Measurements from ENCODE around the gene TUBB4B.

The TUBB4B gene

DNA sequence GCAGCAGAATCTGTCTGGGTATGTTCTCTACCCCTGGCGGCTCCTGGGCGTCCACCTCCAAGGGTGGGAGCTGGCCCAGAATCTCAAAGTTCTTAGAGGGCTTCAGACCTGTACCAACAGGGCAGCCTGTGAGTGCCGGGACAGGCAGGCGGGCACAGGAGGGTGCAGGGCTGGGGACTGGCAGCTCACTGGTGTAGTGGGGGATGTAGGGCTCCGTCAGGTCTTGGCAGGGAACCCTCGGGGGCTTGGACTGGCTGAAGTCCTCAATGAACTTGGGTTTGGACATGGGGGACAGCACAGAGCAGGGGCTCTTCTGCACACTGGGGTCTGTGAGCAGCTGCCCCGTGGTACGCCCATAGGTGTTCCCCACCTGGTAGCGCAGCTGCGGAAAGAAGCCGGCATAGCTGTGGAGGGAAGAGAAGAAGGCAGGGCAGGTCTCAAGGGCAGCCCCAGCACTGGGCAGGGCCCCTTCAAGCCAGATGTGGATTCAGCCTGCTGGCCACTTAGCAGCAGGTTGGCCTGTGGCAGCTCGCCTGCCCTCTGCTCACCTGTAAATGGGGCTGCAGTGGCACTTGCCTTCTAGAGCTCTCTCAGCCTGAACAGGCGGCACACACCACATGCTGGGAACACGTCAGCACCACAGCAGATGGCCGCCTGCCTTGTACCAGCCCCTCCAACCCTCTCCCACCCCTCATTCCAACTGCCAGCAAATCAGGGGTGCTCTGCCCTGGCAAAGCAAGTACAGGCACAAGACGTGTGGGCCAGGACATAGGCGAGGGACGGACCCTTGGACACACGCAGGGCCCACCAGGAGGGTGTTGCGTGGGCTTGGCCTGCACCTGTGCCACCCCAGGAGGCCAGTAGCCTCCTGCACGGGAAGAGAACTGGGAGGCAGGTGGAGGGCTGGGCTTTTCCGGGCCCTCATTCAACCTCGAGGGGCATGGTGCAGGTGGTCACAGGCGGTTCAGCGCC is 4.6 kb downstream of the TUBB4B start:
- TF ChIP-seq, protein P1, sequence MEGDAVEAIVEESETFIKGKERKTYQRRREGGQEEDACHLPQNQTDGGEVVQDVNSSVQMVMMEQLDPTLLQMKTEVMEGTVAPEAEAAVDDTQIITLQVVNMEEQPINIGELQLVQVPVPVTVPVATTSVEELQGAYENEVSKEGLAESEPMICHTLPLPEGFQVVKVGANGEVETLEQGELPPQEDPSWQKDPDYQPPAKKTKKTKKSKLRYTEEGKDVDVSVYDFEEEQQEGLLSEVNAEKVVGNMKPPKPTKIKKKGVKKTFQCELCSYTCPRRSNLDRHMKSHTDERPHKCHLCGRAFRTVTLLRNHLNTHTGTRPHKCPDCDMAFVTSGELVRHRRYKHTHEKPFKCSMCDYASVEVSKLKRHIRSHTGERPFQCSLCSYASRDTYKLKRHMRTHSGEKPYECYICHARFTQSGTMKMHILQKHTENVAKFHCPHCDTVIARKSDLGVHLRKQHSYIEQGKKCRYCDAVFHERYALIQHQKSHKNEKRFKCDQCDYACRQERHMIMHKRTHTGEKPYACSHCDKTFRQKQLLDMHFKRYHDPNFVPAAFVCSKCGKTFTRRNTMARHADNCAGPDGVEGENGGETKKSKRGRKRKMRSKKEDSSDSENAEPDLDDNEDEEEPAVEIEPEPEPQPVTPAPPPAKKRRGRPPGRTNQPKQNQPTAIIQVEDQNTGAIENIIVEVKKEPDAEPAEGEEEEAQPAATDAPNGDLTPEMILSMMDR (IDR thresholded peaks at IDR 0.05; ENCODE audit: poor library complexity, severe bottlenecking), result no peak
- Histone ChIP-seq H3K36me3 (ENCODE audit: low read depth) (peaks cover 25% of the 10 kb centered on the region), H3K4me3 (ENCODE audit: severe bottlenecking) (no peak overlapping the region), H3K9me3 (ENCODE audit: severe bottlenecking) (no peaks in the 10 kb centered on the region), H3K4me1 (ENCODE audit: insufficient read depth, poor library complexity, severe bottlenecking) (peaks cover 6% of the 10 kb centered on the region), H3K27me3 (ENCODE audit: insufficient read depth, poor library complexity, severe bottlenecking) (no peaks in the 10 kb centered on the region), H3K27ac (ENCODE audit: poor library complexity, severe bottlenecking) (no peak overlapping the region)
- DNase-seq (ENCODE audit: low spot score) (no peak), ATAC-seq (ENCODE audit: low read depth) (no peak)

DNA sequence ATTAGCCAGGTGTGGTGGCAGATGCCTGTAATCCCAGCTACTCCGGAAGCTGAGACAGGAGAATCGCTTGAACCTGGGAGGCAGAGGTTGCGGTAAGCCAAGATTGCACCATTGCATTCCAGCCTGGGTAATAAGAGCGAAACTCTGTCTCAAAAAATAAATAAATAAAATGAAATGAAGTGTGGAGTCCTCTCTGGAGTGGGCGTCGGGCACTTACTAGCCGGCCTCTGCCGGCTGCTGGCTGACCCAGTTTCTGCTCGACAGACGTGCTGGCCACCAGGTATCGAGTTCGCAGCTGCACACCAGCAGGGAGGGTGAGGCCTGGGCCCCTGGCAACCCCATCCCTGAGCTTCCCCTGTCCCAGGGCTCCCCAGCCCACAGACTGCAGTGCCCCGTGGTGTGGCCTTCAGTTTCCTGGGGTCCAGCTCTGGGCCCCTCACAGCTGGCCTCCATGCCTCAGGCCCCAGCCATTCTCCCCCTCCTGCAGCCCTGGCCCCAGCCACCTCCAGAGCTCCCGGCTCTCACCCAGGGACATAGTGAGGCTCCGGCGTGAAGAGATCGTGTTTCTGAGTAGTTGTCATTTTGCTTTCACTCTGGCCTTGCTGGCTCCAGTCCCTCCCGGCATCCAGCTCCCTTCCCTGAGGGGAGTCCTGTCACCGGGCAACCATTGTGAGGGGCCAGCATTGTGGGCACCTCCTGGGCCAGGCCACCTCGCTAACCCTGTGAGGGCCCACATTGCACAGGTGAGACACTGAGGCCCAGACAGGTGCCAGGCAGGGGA is 6.2 kb downstream of the TUBB4B start:
- H3K9me3 ChIP-seq (ENCODE audit: severe bottlenecking), result no peaks in the 10 kb centered on the region

DNA sequence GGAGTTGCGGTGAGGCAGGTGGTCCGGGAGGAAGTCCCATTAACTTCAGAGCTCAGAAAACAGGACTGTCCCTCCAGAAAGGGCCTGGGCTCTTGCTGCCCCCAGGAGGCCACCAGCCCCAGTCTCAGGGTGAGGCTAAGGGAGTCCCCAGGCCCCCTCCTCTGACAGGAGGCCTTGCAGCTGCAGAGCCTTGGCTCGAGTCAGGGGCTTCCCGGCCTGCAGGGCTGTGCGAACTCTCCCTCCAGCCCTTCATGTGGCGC is 6.8 kb downstream of the TUBB4B start:
- no peaks in the 10 kb centered on the region for H3K27me3 ChIP-seq (ENCODE audit: insufficient read depth, poor library complexity, severe bottlenecking)
- no peaks in the 10 kb centered on the region for H3K9me3 ChIP-seq (ENCODE audit: severe bottlenecking)
- TF ChIP-seq, protein P1 (IDR thresholded peaks at IDR 0.05; ENCODE audit: poor library complexity, severe bottlenecking), result no peak
- no peak for ATAC-seq (ENCODE audit: low read depth)
- no peak for DNase-seq (ENCODE audit: low spot score)
- H3K36me3 ChIP-seq (ENCODE audit: low read depth), result peaks cover 11% of the 10 kb centered on the region
- H3K4me3 ChIP-seq (ENCODE audit: severe bottlenecking), result no peak overlapping the region
- H3K27ac ChIP-seq (ENCODE audit: poor library complexity, severe bottlenecking), result no peak overlapping the region
- peaks cover 3% of the 10 kb centered on the region for H3K4me1 ChIP-seq (ENCODE audit: insufficient read depth, poor library complexity, severe bottlenecking)

More for the DNA sequence above, 6.2 kb downstream of the TUBB4B start:
- Histone ChIP-seq H3K27ac (ENCODE audit: poor library complexity, severe bottlenecking) (no peak overlapping the region), H3K27me3 (ENCODE audit: insufficient read depth, poor library complexity, severe bottlenecking) (no peaks in the 10 kb centered on the region), H3K4me1 (ENCODE audit: insufficient read depth, poor library complexity, severe bottlenecking) (peaks cover 6% of the 10 kb centered on the region), H3K4me3 (ENCODE audit: severe bottlenecking) (no peak overlapping the region), H3K36me3 (ENCODE audit: low read depth) (peaks cover 17% of the 10 kb centered on the region)
- TF ChIP-seq, protein P1 (IDR thresholded peaks at IDR 0.05; ENCODE audit: poor library complexity, severe bottlenecking), result no peak
- ATAC-seq (ENCODE audit: low read depth) (no peak), DNase-seq (ENCODE audit: low spot score) (no peak)

DNA sequence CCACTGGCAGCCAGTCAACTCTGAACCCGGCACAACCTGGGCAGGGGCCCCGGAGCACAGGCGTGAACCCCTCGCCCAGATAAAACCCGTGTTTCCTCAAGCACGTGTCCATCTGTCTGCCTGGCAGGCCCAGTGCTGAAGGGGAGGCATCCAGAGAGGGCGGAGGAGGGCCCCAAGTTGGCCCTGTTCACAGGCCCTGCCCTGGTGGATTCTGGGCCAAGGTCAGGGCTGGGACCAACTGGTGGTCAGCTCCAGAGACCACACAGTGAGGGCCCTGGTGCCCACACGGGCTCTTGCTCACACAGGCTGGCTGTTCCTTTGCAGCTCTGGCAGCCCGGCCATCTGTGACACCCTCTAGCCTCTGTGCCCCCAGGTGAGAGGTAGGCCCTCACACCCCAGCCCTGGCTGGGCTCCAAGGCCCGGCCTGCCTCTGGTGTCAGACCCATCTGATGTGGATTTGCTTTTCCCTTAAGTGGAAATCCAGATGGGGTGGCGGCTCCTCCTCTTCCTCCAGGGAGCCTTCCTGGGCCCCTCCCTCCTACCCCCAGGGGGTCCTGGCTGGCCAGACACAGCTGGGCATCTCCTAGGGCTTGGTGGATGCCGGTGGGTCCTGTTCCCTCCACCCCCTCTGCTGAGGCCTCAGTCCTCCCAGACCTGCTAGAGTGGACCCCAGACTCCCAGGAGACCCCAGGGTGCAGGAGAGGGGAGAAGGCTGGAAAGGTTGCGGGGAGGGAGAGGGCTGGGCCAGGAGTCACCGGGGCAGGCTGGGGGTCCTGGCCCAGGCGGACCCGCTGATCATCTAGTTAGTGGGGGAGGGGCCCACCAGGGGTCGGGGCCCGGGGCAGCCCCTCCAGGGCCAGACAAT is 9.5 kb downstream of the TUBB4B start:
- DNase-seq (ENCODE audit: low spot score) (no peak), ATAC-seq (ENCODE audit: low read depth) (no peak)
- Histone ChIP-seq H3K4me3 (ENCODE audit: severe bottlenecking) (no peak overlapping the region), H3K36me3 (ENCODE audit: low read depth) (no peaks in the 10 kb centered on the region), H3K27me3 (ENCODE audit: insufficient read depth, poor library complexity, severe bottlenecking) (no peaks in the 10 kb centered on the region), H3K9me3 (ENCODE audit: severe bottlenecking) (no peaks in the 10 kb centered on the region), H3K4me1 (ENCODE audit: insufficient read depth, poor library complexity, severe bottlenecking) (peaks cover 2% of the 10 kb centered on the region), H3K27ac (ENCODE audit: poor library complexity, severe bottlenecking) (no peak overlapping the region)
- TF ChIP-seq, protein P1 (IDR thresholded peaks at IDR 0.05; ENCODE audit: poor library complexity, severe bottlenecking), result no peak
